ENCODE measurements around the gene BMP7.

The BMP7 gene

GRCh38 chr20:57223648-57224489 lies 42.6 kb downstream of the BMP7 start:
- TF ChIP-seq BACH2 (CRISPR knock-in tag; IDR thresholded peaks at IDR 0.05; ENCODE audit: borderline replicate concordance) (no peak), OSR1 (CRISPR knock-in tag; IDR thresholded peaks at IDR 0.05) (no peak), GLIS3 (CRISPR knock-in tag; IDR thresholded peaks at IDR 0.05) (no peak), ISL1 (CRISPR knock-in tag; IDR thresholded peaks at IDR 0.05) (no peak), CSDC2 (CRISPR knock-in tag; IDR thresholded peaks at IDR 0.05) (no peak), CSRNP3 (CRISPR knock-in tag; IDR thresholded peaks at IDR 0.05) (no peak), ZC3H10 (CRISPR knock-in tag; IDR thresholded peaks at IDR 0.05) (no peak), TCF4 (CRISPR knock-in tag; IDR thresholded peaks at IDR 0.05; ENCODE audit: borderline replicate concordance) (no peak), ZNF565 (CRISPR knock-in tag; conservative IDR thresholded peaks at IDR 0.05; ENCODE audit: low read depth) (no peak), ESRRG (CRISPR knock-in tag; IDR thresholded peaks at IDR 0.05) (no peak), RARB (CRISPR knock-in tag; IDR thresholded peaks at IDR 0.05) (no peak), ARNTL (CRISPR knock-in tag; IDR thresholded peaks at IDR 0.05; ENCODE audit: borderline replicate concordance, low read depth) (no peak), ZNF8 (CRISPR knock-in tag; IDR thresholded peaks at IDR 0.05) (no peak), POU6F1 (CRISPR knock-in tag; IDR thresholded peaks at IDR 0.05; ENCODE audit: borderline replicate concordance, low read depth) (no peak), ZFP30 (CRISPR knock-in tag; IDR thresholded peaks at IDR 0.05) (no peak)
- TF ChIP-seq, protein P1, sequence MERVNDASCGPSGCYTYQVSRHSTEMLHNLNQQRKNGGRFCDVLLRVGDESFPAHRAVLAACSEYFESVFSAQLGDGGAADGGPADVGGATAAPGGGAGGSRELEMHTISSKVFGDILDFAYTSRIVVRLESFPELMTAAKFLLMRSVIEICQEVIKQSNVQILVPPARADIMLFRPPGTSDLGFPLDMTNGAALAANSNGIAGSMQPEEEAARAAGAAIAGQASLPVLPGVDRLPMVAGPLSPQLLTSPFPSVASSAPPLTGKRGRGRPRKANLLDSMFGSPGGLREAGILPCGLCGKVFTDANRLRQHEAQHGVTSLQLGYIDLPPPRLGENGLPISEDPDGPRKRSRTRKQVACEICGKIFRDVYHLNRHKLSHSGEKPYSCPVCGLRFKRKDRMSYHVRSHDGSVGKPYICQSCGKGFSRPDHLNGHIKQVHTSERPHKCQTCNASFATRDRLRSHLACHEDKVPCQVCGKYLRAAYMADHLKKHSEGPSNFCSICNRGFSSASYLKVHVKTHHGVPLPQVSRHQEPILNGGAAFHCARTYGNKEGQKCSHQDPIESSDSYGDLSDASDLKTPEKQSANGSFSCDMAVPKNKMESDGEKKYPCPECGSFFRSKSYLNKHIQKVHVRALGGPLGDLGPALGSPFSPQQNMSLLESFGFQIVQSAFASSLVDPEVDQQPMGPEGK (CRISPR knock-in tag; IDR thresholded peaks at IDR 0.05; ENCODE audit: borderline replicate concordance), result no peak
- TF ChIP-seq, protein P2, sequence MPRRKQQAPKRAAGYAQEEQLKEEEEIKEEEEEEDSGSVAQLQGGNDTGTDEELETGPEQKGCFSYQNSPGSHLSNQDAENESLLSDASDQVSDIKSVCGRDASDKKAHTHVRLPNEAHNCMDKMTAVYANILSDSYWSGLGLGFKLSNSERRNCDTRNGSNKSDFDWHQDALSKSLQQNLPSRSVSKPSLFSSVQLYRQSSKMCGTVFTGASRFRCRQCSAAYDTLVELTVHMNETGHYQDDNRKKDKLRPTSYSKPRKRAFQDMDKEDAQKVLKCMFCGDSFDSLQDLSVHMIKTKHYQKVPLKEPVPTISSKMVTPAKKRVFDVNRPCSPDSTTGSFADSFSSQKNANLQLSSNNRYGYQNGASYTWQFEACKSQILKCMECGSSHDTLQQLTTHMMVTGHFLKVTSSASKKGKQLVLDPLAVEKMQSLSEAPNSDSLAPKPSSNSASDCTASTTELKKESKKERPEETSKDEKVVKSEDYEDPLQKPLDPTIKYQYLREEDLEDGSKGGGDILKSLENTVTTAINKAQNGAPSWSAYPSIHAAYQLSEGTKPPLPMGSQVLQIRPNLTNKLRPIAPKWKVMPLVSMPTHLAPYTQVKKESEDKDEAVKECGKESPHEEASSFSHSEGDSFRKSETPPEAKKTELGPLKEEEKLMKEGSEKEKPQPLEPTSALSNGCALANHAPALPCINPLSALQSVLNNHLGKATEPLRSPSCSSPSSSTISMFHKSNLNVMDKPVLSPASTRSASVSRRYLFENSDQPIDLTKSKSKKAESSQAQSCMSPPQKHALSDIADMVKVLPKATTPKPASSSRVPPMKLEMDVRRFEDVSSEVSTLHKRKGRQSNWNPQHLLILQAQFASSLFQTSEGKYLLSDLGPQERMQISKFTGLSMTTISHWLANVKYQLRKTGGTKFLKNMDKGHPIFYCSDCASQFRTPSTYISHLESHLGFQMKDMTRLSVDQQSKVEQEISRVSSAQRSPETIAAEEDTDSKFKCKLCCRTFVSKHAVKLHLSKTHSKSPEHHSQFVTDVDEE (CRISPR knock-in tag; IDR thresholded peaks at IDR 0.05), result no peak
- ATAC-seq, result no peak

GRCh38 chr20:57222631-57222950 lies 43.9 kb downstream of the BMP7 start:
- no peak for ATAC-seq
- TF ChIP-seq RARB (CRISPR knock-in tag; IDR thresholded peaks at IDR 0.05), result no peak
- TF ChIP-seq TOX (CRISPR knock-in tag; IDR thresholded peaks at IDR 0.05; ENCODE audit: borderline replicate concordance), result no peak
- TF ChIP-seq CREB5 (CRISPR knock-in tag; IDR thresholded peaks at IDR 0.05; ENCODE audit: low read depth), result no peak
- no peak for TF ChIP-seq SNAI2 (CRISPR knock-in tag; IDR thresholded peaks at IDR 0.05)
- no peak for TF ChIP-seq ARNTL (CRISPR knock-in tag; IDR thresholded peaks at IDR 0.05; ENCODE audit: borderline replicate concordance, low read depth)
- TF ChIP-seq, protein P1 (CRISPR knock-in tag; IDR thresholded peaks at IDR 0.05; ENCODE audit: borderline replicate concordance), result no peak
- TF ChIP-seq BACH2 (CRISPR knock-in tag; IDR thresholded peaks at IDR 0.05; ENCODE audit: borderline replicate concordance), result no peak
- TF ChIP-seq ISL1 (CRISPR knock-in tag; IDR thresholded peaks at IDR 0.05), result no peak
- TF ChIP-seq POU6F1 (CRISPR knock-in tag; IDR thresholded peaks at IDR 0.05; ENCODE audit: borderline replicate concordance, low read depth), result no peak
- TF ChIP-seq ZNF8 (CRISPR knock-in tag; IDR thresholded peaks at IDR 0.05), result no peak
- no peak for TF ChIP-seq OSR1 (CRISPR knock-in tag; IDR thresholded peaks at IDR 0.05)
- no peak for TF ChIP-seq GLIS3 (CRISPR knock-in tag; IDR thresholded peaks at IDR 0.05)
- TF ChIP-seq ZC3H10 (CRISPR knock-in tag; IDR thresholded peaks at IDR 0.05), result no peak
- TF ChIP-seq CSRNP3 (CRISPR knock-in tag; IDR thresholded peaks at IDR 0.05), result no peak
- no peak for TF ChIP-seq TCF4 (CRISPR knock-in tag; IDR thresholded peaks at IDR 0.05; ENCODE audit: borderline replicate concordance)
- TF ChIP-seq ZNF70 (CRISPR knock-in tag; IDR thresholded peaks at IDR 0.05), result no peak
- no peak for TF ChIP-seq ESRRG (CRISPR knock-in tag; IDR thresholded peaks at IDR 0.05)
